Astrocyte (in vitro differentiated cells and primary cell): ENCODE results near the gene UBA52. TPM values are rescaled to one million over a fixed set of nuclear protein-coding genes. Genes with fewer than 3 reads are reported as not detected.
A peak's percentile ranks its signal among the peaks of the same experiment; 100 is the strongest.

Source experiments
- DNase-seq: peaks from one replicate; pipeline ENCODE4 v3.0.0-alpha.2; 2010; ENCODE audit warnings: low read depth
- FAIRE-seq: peaks from 2 replicates; lab custom pipeline; 2011; peaks lifted over from hg19 to GRCh38; lab: Jason Lieb, UNC
- H2AFZ ChIP-seq: 2 replicates; pipeline ENCODE4 v1.6.0; 2012; ENCODE audit warnings: low read depth, low read length, inconsistent platforms
- H3K27ac ChIP-seq: 2 replicates; pipeline ENCODE4 v1.5.1; 2011; ENCODE audit warnings: low read depth, low read length, inconsistent platforms
- H3K27me3 ChIP-seq: 2 replicates; pipeline ENCODE4 v1.6.0; 2011; ENCODE audit warnings: low read length, inconsistent platforms; ENCODE audit not compliant: insufficient read depth
- H3K36me3 ChIP-seq: 2 replicates; pipeline ENCODE4 v1.5.1; 2011; ENCODE audit warnings: low read length, inconsistent platforms; ENCODE audit not compliant: insufficient read depth
- H3K4me1 ChIP-seq: 2 replicates; pipeline ENCODE4 v1.5.1; 2011; ENCODE audit warnings: low read length, inconsistent platforms; ENCODE audit not compliant: insufficient read depth
- H3K4me2 ChIP-seq: 2 replicates; pipeline ENCODE4 v1.6.0; 2012; ENCODE audit warnings: low read length, inconsistent platforms
- H3K4me3 ChIP-seq: 2 replicates; pipeline ENCODE4 v1.5.1; 2011; ENCODE audit warnings: low read depth, mild to moderate bottlenecking, low read length, inconsistent platforms; ENCODE audit not compliant: insufficient read depth
- H3K79me2 ChIP-seq: 2 replicates; pipeline ENCODE4 v1.6.0; 2012; ENCODE audit warnings: mild to moderate bottlenecking, low read length, inconsistent platforms; ENCODE audit not compliant: insufficient read depth
- H3K9ac ChIP-seq: 2 replicates; pipeline ENCODE4 v1.6.0; 2012; ENCODE audit warnings: mild to moderate bottlenecking, low read length, inconsistent platforms
- H3K9me3 ChIP-seq: 2 replicates; pipeline ENCODE4 v1.5.1; 2012; ENCODE audit warnings: low read depth, mild to moderate bottlenecking, low read length, inconsistent platforms; ENCODE audit not compliant: insufficient read depth
- H4K20me1 ChIP-seq: 2 replicates; pipeline ENCODE4 v1.6.0; 2012; ENCODE audit warnings: low read length, inconsistent platforms; ENCODE audit not compliant: insufficient read depth
- H3K27ac Mint-ChIP-seq: one replicate; pipeline ENCODE4 v1.8.0; 2021; ENCODE audit warnings: mild to moderate bottlenecking, mixed read lengths; ENCODE audit not compliant: unreplicated experiment
- H3K27me3 Mint-ChIP-seq: one replicate; pipeline ENCODE4 v1.8.0; 2021; ENCODE audit warnings: low read depth, mixed read lengths; ENCODE audit not compliant: unreplicated experiment
- H3K36me3 Mint-ChIP-seq: one replicate; pipeline ENCODE4 v1.8.0; 2021; ENCODE audit warnings: low read depth, mixed read lengths; ENCODE audit not compliant: unreplicated experiment
- H3K4me1 Mint-ChIP-seq: one replicate; pipeline ENCODE4 v1.8.0; 2021; ENCODE audit warnings: low read depth, mixed read lengths; ENCODE audit not compliant: unreplicated experiment
- H3K4me3 Mint-ChIP-seq: one replicate; pipeline ENCODE4 v1.8.0; 2021; ENCODE audit warnings: mild to moderate bottlenecking, moderate library complexity, mixed read lengths; ENCODE audit not compliant: unreplicated experiment
- H3K9me3 Mint-ChIP-seq: one replicate; pipeline ENCODE4 v1.8.0; 2021; ENCODE audit warnings: mild to moderate bottlenecking, mixed read lengths; ENCODE audit not compliant: unreplicated experiment
- CTCF ChIP-seq: IDR thresholded peaks from 2 replicates; pipeline ENCODE4 v1.5.1; 2011; ENCODE audit warnings: low read depth, mild to moderate bottlenecking, inconsistent platforms, low read length, moderate library complexity; ENCODE audit not compliant: insufficient read depth
- EZH2 ChIP-seq: IDR thresholded peaks from 2 replicates; pipeline ENCODE4 v1.6.1; 2012; ENCODE audit warnings: mild to moderate bottlenecking, low read length, inconsistent platforms; ENCODE audit not compliant: insufficient read depth
- total RNA-seq: library from RNA; stranded (reverse); gene quantifications from 2 replicates; pipeline ENCODE4 v1.2.1, GENCODE V29; 2021

The UBA52 gene
- total RNA-seq, 1 donor from 2014 or later: 1,287 TPM

GRCh38 chr19:18568367-18568766 is 3.3 kb upstream of the UBA52 start:
- Histone ChIP-seq H3K36me3 (peaks cover 9% of the 10 kb centered on the region), H3K4me3 (no peak overlapping the region), H3K79me2 (peaks cover 17% of the 10 kb centered on the region), H3K27ac (no peak overlapping the region), H3K4me2 (no peak overlapping the region), H3K9me3 (no peaks in the 10 kb centered on the region), H2AFZ (no peak overlapping the region), H3K4me1 (peaks cover 15% of the 10 kb centered on the region), H4K20me1 (peaks cover 15% of the 10 kb centered on the region), H3K27me3 (no peaks in the 10 kb centered on the region), H3K9ac (no peak overlapping the region)
- FAIRE-seq (no peak), DNase-seq (no peak)
- TF ChIP-seq CTCF (no peak), EZH2 (no peak)
- H3K27me3 Mint-ChIP-seq: no peaks in the 10 kb centered on the region
- peaks cover 14% of the 10 kb centered on the region for H3K36me3 Mint-ChIP-seq
- H3K9me3 Mint-ChIP-seq: no peaks in the 10 kb centered on the region
- H3K4me1 Mint-ChIP-seq: peaks cover 9% of the 10 kb centered on the region
- H3K27ac Mint-ChIP-seq: no peak overlapping the region
- H3K4me3 Mint-ChIP-seq: no peak overlapping the region

DNA sequence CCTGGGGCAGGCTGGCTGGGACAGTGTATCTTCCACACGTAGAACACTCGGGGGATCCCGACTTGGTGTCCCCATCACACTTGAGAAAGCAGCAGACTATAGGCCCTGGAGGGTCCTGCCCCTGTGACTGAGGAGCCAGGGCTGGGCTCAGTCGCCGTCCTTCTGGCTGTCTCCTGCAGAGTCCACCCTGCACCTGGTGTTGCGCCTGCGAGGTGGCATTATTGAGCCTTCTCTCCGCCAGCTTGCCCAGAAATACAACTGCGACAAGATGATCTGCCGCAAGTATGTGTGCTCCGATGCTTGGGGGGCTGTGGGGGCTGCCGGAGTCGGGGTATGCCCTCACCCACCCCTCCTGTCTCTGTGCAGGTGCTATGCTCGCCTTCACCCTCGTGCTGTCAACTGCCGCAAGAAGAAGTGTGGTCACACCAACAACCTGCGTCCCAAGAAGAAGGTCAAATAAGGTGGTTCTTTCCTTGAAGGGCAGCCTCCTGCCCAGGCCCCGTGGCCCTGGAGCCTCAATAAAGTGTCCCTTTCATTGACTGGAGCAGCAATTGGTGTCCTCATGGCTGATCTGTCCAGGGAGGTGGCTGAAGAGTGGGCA is 3.1 kb downstream of the UBA52 start:
- Histone ChIP-seq H3K36me3 (peaks cover 27% of the 10 kb centered on the region), H3K27me3 (no peaks in the 10 kb centered on the region), H3K9ac (no peak overlapping the region), H3K79me2 (peaks cover 36% of the 10 kb centered on the region), H3K9me3 (no peaks in the 10 kb centered on the region), H3K4me2 (no peak overlapping the region), H3K4me3 (no peak overlapping the region), H4K20me1 (peaks cover 55% of the 10 kb centered on the region), H2AFZ (no peak overlapping the region), H3K4me1 (peaks cover 19% of the 10 kb centered on the region), H3K27ac (no peak overlapping the region)
- Mint-ChIP-seq H3K27me3 (no peaks in the 10 kb centered on the region), H3K9me3 (no peaks in the 10 kb centered on the region), H3K36me3 (peaks cover 28% of the 10 kb centered on the region), H3K4me1 (peaks cover 13% of the 10 kb centered on the region), H3K27ac (peak overlapping the region; percentile 78), H3K4me3 (peak overlapping the region; percentile 57)
- FAIRE-seq (no peak), DNase-seq (no peak)
- TF ChIP-seq CTCF (no peak), EZH2 (no peak)

DNA sequence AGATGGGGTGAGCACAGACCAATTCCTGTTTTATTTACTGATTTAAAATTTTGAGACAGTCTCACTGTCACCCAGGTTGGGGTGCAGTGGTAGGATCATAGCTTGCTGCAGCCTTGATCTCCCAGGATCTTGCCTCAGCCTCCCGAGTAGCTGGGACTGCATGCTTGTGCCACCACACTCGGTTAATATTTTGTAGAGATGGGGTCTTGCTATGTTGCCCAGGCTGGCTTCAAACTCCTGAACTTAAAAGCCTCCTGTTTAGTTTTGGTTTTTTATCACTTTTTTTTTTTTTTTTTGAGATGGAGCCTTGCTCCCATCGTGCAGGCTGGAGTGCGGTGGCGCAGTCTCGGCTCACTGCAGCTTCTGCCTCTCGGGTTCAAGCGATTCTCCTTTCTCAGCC is 4.7 kb downstream of the UBA52 start:
- Histone ChIP-seq H3K27me3 (no peaks in the 10 kb centered on the region), H4K20me1 (peaks cover 55% of the 10 kb centered on the region), H3K4me2 (no peak overlapping the region), H3K36me3 (peaks cover 27% of the 10 kb centered on the region), H3K9me3 (no peaks in the 10 kb centered on the region), H2AFZ (no peak overlapping the region), H3K9ac (no peak overlapping the region), H3K4me3 (no peak overlapping the region), H3K27ac (no peak overlapping the region), H3K79me2 (peaks cover 36% of the 10 kb centered on the region), H3K4me1 (peaks cover 13% of the 10 kb centered on the region)
- peaks cover 13% of the 10 kb centered on the region for H3K4me1 Mint-ChIP-seq
- H3K27me3 Mint-ChIP-seq: no peaks in the 10 kb centered on the region
- no peak for DNase-seq
- no peak overlapping the region for H3K27ac Mint-ChIP-seq
- H3K36me3 Mint-ChIP-seq: peaks cover 26% of the 10 kb centered on the region
- FAIRE-seq: no peak
- no peak overlapping the region for H3K4me3 Mint-ChIP-seq
- TF ChIP-seq EZH2 (no peak), CTCF (no peak)
- no peaks in the 10 kb centered on the region for H3K9me3 Mint-ChIP-seq
